ENCODE data around the gene DCHS1. TPM values are rescaled to one million over a fixed set of nuclear protein-coding genes. Genes with fewer than 3 reads are reported as not detected.

DCHS1 gene
- total RNA-seq, 2 experiments from 2014 or later = 0.23 to 0.29 TPM

DNA sequence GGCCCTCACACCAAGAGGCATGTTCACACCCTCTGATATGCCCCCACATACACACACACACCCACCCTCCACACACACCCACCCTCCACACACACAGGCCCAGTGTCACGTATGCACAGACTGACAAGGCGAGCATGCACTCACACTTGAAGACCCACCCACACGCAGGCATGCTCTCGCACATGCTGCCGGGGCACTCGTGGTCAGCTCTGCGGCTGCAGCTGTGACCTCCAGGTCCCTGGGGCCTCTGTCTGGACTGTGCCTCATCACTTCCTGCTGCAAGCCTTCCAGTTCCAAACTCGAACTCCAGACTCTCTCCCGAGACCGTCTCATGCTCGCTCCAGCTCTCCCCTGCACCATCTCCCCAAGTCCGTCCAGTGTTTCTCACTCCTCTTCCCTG lies 9.5 kb downstream of the DCHS1 start:
- DNase-seq (no peak), ATAC-seq (no peak)
- H3K27me3 Mint-ChIP-seq (ENCODE audit: low read depth) = no peaks in the 10 kb centered on the region
- H3K4me3 Mint-ChIP-seq = no peak overlapping the region
- no peaks in the 10 kb centered on the region for H3K4me1 Mint-ChIP-seq (ENCODE audit: low read depth)
- no peaks in the 10 kb centered on the region for H3K9me3 Mint-ChIP-seq (ENCODE audit: insufficient read depth)
- ChIA-PET POLR2A (interaction anchor here (0.7 to 1.5 kb wide), 2 partner anchors 17 to 689 kb away, joined by 3 read pairs; no protein-coding TSS in a partner anchor), CTCF (interaction anchor here (1.0 to 4.8 kb wide), 5 partner anchors 13 to 115 kb away, joined by 3 to 22 read pairs (median 11); partner anchors contain the start of genes MRPL17 and TPP1)
- H3K27ac Mint-ChIP-seq = no peak overlapping the region
- no peaks in the 10 kb centered on the region for H3K36me3 Mint-ChIP-seq (ENCODE audit: low read depth)

DNA sequence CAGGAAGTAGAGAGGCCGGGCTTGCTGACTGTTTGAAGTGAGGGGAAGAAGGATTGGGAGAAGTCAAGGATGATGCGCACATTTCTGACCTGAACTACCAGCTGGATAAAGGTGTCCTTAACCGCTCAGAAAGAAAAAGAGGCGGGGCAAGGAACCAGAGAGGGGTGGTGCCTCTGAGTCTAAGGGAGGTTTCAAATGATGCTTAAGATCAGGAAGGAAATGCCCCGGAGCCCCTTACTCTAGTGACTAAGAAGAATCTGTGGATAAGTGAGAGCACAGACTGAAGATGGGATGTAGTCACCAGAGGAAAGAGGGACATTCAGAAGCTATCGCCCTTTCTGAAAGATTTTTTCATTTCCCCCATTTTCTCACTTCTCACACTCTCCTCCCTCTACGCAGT lies 12.7 kb downstream of the DCHS1 start:
- no peak for DNase-seq
- ATAC-seq = no peak
- Mint-ChIP-seq H3K9me3 (ENCODE audit: insufficient read depth) (no peaks in the 10 kb centered on the region), H3K36me3 (ENCODE audit: low read depth) (no peaks in the 10 kb centered on the region), H3K4me1 (ENCODE audit: low read depth) (peaks cover 6% of the 10 kb centered on the region), H3K27ac (no peak overlapping the region), H3K4me3 (no peak overlapping the region), H3K27me3 (ENCODE audit: low read depth) (no peaks in the 10 kb centered on the region)
- ChIA-PET CTCF (interaction anchor here (1.7 kb wide), 1 partner anchor 41 kb away, joined by 7 read pairs; the partner anchor contains the start of gene MRPL17), POLR2A (no interaction called here)

DNA sequence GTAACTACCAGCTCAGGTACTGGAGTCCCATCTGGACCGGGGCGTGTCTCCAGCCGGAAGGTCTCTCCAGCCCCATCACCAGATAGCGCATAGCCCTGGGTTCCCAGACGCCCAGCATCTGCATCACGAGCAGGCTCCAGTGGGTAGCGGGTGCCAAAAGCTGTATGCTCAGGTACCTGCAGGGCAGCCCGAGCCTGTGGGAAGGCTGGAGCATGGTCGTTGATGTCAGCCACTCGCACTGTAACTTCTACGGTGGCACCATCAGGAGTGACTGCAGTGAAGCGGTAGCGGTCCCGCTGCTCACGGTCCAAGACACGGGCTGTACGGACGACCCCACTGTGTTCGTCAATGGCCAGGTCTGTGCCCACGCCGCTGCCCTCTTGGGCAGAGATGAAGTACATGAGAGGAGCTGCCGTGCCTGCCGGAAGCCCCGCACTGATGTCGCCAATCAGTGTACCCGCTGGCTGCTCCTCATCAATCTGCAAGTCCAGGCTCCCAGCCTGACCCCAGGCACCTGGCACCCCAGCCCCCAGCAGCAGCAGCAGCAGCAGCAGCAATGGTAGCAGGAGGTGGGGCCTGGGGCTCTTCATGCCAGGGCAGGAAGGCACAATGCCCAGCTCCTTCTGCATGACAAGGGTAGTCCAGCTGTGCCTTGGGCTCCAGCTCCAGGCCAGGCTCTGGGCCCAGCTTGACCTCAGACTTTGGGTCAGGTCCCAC lies 14.5 kb downstream of the DCHS1 start:
- peaks cover 6% of the 10 kb centered on the region for H3K4me1 Mint-ChIP-seq (ENCODE audit: low read depth)
- ChIA-PET CTCF (no interaction called here), POLR2A (no interaction called here)
- no peaks in the 10 kb centered on the region for H3K9me3 Mint-ChIP-seq (ENCODE audit: insufficient read depth)
- ATAC-seq (no peak), DNase-seq (no peak)
- no peaks in the 10 kb centered on the region for H3K36me3 Mint-ChIP-seq (ENCODE audit: low read depth)
- no peak overlapping the region for H3K4me3 Mint-ChIP-seq
- H3K27me3 Mint-ChIP-seq (ENCODE audit: low read depth) = no peaks in the 10 kb centered on the region
- no peak overlapping the region for H3K27ac Mint-ChIP-seq

DNA sequence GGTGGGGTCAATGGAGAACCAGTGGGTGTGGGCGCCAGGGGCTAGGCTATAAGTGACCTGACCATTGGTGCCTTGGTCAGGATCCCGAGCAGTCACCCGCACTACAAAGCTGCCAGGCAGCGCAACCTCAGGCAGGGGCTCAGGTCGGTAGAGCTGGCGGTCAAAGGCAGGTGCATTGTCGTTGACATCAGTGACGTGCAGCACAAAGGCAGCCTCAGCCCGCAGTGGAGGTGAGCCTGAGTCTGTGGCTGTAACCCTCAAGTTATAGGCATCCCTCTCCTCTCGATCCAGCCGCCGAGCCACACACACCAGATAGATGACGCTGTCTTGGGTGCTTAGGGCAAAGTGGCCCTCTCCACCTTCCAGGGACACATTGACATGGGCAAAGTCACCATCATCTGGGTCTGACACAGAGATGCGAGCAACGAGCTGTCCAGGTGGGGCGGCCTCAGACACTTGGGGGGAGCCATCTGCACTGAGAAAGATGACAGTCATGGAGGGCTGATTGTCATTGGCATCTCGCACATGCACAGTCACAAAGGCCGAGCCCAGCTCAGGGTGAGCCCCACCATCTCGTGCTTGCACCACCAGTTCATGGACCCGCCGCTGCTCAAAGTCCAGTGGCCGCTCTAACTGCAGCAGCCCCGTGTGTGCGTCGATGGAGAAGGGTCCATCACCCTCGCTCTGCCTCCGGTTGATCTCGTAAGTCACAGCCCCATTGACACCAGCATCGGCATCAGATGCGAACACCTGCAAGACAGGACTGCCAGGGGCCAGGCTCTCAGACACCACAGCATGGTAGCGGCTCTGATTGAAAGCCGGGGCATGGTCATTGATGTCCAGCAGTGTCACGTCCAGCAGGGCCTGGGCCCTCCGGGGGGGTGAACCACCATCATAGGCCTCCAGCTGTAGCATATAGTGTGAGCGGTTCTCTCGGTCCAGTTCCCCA lies 15.3 kb downstream of the DCHS1 start:
- Mint-ChIP-seq H3K9me3 (ENCODE audit: insufficient read depth) (no peaks in the 10 kb centered on the region), H3K27ac (no peak overlapping the region), H3K4me1 (ENCODE audit: low read depth) (peaks cover 6% of the 10 kb centered on the region), H3K27me3 (ENCODE audit: low read depth) (no peaks in the 10 kb centered on the region), H3K4me3 (no peak overlapping the region), H3K36me3 (ENCODE audit: low read depth) (no peaks in the 10 kb centered on the region)
- DNase-seq (no peak), ATAC-seq (no peak)
- ChIA-PET CTCF (no interaction called here), POLR2A (no interaction called here)

DNA sequence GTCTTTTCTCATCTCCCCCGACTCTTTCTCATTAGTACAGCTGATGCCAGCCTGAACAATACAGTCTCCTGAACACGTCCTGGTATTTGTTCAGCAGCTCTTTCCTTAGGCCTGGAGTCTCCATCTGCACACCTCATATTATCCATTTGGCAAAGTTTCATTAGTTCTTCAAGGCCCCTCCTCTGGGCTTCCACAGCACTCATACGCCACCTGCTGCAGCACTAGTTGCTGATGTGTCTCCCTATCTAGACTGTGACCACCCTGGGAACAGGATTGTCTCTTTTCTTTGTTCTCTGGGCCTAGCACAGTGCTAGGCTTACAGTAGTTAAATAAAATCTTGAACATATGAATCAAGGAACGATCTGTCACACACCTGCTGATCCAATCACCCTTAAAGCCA lies 17.2 kb downstream of the DCHS1 start:
- H3K27me3 Mint-ChIP-seq (ENCODE audit: low read depth) = no peaks in the 10 kb centered on the region
- H3K4me3 Mint-ChIP-seq = no peak overlapping the region
- ATAC-seq (no peak), DNase-seq (no peak)
- POLR2A ChIA-PET = no interaction called here
- H3K27ac Mint-ChIP-seq = no peak overlapping the region
- no peaks in the 10 kb centered on the region for H3K36me3 Mint-ChIP-seq (ENCODE audit: low read depth)
- H3K9me3 Mint-ChIP-seq (ENCODE audit: insufficient read depth) = no peaks in the 10 kb centered on the region
- CTCF ChIA-PET = no interaction called here
- H3K4me1 Mint-ChIP-seq (ENCODE audit: low read depth) = peaks cover 6% of the 10 kb centered on the region

DNA sequence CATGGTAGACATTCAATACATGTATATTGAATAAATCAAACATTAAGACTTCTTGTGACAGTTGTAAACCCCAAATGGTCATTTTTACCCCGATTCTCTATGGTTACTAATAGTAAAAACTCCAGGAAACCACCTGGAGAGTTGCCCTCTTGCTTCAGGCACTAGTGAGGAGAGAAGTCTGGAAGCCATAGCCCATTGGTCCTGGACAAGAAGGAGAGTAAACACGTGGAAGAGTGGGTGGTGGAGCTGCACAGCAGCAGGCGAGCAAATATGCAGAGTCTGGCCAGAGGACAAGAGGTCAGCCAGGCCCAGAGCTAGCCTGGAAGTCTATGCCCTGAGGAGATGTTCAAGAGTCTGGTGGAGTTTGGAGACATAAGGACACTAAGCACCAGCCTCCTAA lies 17.7 kb downstream of the DCHS1 start:
- peaks cover 6% of the 10 kb centered on the region for H3K4me1 Mint-ChIP-seq (ENCODE audit: low read depth)
- H3K9me3 Mint-ChIP-seq (ENCODE audit: insufficient read depth) = no peaks in the 10 kb centered on the region
- H3K36me3 Mint-ChIP-seq (ENCODE audit: low read depth) = no peaks in the 10 kb centered on the region
- CTCF ChIA-PET = interaction anchor here (1.1 kb wide), 1 partner anchor 46 kb away, joined by 3 read pairs; the partner anchor contains the start of gene MRPL17
- ATAC-seq = no peak
- H3K27me3 Mint-ChIP-seq (ENCODE audit: low read depth) = no peaks in the 10 kb centered on the region
- DNase-seq = no peak
- POLR2A ChIA-PET = interaction anchor here (0.9 to 1.2 kb wide), 2 partner anchors 9 to 25 kb away, joined by 3 read pairs; no protein-coding TSS in a partner anchor
- no peak overlapping the region for H3K4me3 Mint-ChIP-seq
- no peak overlapping the region for H3K27ac Mint-ChIP-seq

DNA sequence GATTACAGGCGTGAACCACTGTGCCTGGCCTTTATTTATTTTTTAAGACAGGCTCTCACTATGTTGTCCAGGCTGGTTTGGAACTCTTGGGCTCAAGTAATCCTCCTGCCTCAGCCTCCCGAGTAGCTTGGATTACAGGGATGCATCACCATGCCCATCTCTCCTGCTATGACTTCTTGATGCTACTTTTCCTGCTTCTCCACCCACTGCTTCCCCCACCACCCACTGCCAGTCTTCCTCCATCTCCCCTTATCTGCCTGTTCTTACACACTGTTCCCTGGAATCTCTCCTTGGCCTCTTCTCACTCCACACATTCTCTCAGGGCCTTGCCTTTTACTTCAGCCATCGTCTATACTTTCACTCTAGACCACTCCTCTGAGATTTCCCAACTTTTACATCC lies 19.1 kb downstream of the DCHS1 start:
- Mint-ChIP-seq H3K27me3 (ENCODE audit: low read depth) (no peaks in the 10 kb centered on the region), H3K4me1 (ENCODE audit: low read depth) (peaks cover 14% of the 10 kb centered on the region), H3K27ac (no peak overlapping the region), H3K36me3 (ENCODE audit: low read depth) (no peaks in the 10 kb centered on the region), H3K9me3 (ENCODE audit: insufficient read depth) (no peaks in the 10 kb centered on the region), H3K4me3 (no peak overlapping the region)
- ATAC-seq = no peak
- POLR2A ChIA-PET = interaction anchor here (2.5 kb wide), 1 partner anchor 18 kb away, joined by 6 read pairs; the partner anchor contains the start of gene TPP1
- DNase-seq = no peak
- CTCF ChIA-PET = interaction anchor here (0.6 to 1.1 kb wide), 2 partner anchors 17 to 47 kb away, joined by 3 read pairs; partner anchors contain the start of gene MRPL17

DNA sequence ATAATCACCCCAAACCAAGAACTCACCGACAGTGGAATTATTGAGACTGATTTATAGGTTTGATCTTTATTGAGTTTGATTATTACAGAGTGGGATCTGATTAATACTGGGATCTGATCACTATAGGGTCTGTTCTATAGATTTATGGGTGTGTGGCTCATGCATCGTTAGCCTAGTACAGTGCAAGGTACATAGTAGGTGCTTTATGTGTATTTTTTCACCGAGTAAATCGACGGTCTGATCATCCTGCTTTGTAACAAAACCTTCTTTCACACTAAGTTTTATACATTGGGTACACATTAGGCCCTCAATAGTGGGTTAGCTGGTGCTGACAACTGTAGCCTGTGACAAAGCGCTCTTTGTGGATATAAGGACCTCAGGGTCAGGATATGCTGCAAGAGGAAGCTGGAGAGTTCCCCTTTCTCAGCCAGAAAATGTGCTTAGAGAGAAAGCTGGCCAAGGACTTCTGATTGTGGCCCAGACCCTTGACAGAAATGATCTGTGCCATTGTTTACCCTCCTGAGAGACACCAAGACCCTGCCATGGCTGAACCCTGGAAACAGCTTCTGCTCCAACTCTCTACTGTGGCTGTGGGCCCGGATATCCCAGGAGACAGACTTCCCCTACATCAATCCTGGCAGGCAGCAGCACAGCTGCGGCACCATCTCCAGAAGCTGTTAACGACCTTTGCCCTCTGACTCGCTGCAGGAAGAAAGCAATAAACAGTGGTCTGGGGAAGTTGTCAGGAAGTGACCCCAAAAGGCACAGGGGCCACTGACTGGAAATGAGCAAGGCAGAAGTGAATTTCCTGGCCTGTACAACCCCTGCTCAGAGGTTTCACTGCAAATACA lies 20.3 kb downstream of the DCHS1 start:
- H3K9me3 Mint-ChIP-seq (ENCODE audit: insufficient read depth) = no peaks in the 10 kb centered on the region
- H3K4me1 Mint-ChIP-seq (ENCODE audit: low read depth) = peaks cover 15% of the 10 kb centered on the region
- H3K36me3 Mint-ChIP-seq (ENCODE audit: low read depth) = no peaks in the 10 kb centered on the region
- ChIA-PET POLR2A (interaction anchor here (0.7 to 2.5 kb wide), 4 partner anchors 13 to 24 kb away, joined by 3 to 6 read pairs (median 4); partner anchors contain the start of gene TPP1), CTCF (interaction anchor here (0.7 to 1.7 kb wide), 7 partner anchors 8 to 39 kb away, joined by 3 to 4 read pairs (median 4); partner anchors contain the start of genes TAF10 and TPP1)
- ATAC-seq = no peak
- no peaks in the 10 kb centered on the region for H3K27me3 Mint-ChIP-seq (ENCODE audit: low read depth)
- no peak overlapping the region for H3K27ac Mint-ChIP-seq
- no peak for DNase-seq
- no peak overlapping the region for H3K4me3 Mint-ChIP-seq

DNA sequence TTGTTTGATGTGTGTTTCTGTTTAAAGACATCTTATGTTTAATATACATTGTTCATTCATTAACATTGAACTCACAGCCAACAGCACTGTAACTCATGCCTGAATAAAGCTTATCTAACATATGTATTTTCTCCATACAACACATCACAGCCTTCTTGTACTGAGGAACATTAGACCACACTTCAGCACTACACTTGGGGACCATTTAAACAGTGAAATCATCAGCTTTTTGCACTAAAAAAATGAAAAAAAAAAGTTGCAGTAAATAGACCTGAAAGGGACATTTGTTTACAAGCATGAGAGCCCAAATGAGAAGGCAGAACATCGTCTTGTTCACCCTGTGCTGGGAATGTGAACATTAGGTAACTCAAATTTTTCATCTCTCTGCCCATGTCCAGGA lies 21.1 kb downstream of the DCHS1 start:
- no peaks in the 10 kb centered on the region for H3K36me3 Mint-ChIP-seq (ENCODE audit: low read depth)
- no peak overlapping the region for H3K4me3 Mint-ChIP-seq
- no peak overlapping the region for H3K27ac Mint-ChIP-seq
- H3K27me3 Mint-ChIP-seq (ENCODE audit: low read depth) = no peaks in the 10 kb centered on the region
- POLR2A ChIA-PET = interaction anchor here (1.1 to 2.5 kb wide), 3 partner anchors 13 to 23 kb away, joined by 3 to 6 read pairs (median 4); partner anchors contain the start of gene TPP1
- DNase-seq (no peak), ATAC-seq (no peak)
- no peaks in the 10 kb centered on the region for H3K9me3 Mint-ChIP-seq (ENCODE audit: insufficient read depth)
- peaks cover 14% of the 10 kb centered on the region for H3K4me1 Mint-ChIP-seq (ENCODE audit: low read depth)
- CTCF ChIA-PET = interaction anchor here (0.7 to 1.7 kb wide), 3 partner anchors 15 to 40 kb away, joined by 3 to 4 read pairs (median 3); no protein-coding TSS in a partner anchor

DNA sequence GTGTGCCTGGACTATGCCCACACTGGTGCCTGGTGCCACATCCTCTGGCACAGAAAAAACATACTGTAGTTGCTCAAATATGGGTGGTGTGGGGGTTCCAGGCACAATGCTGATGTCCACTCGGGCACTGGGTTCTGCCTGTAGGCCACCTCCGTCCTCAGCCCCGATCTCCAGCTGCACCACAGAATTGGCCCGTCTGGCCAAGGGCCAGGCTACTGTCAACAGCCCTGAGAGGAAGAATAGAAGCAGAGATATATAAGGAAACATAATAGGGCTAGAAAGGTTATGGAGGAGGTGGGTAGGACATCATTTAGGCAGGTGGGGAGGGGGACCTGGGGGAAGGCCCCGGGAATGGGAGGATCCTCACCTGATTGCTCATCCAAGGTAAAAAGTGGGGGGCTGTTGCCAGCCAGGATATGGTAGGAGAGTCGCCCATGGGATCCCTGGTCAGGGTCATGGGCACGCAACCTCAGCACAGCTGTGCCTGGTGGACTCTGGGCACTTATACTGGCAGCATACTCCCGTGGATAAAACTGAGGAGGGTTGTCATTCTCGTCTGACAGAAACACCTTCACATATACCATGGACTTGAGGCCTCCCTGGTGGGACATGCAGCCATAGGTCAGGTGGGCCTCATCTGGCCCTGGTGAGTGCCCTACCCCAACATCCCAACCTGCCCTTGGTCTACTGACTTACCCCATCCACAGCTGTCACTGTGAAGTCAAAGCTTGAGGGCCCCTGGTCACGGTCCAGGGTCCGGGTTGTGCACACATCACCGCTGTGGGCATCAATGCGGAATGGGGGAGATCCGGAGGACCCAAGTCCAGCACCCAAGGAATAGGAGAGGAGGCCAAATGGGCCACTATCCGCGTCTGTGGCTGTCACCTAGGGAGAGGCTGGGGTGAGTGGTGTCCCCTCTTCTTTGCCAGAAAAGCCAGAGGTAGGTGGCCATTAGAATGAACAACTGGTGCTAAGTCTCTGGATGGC lies 21.9 kb downstream of the DCHS1 start:
- Mint-ChIP-seq H3K36me3 (ENCODE audit: low read depth) (no peaks in the 10 kb centered on the region), H3K27me3 (ENCODE audit: low read depth) (no peaks in the 10 kb centered on the region), H3K4me3 (no peak overlapping the region), H3K4me1 (ENCODE audit: low read depth) (peaks cover 10% of the 10 kb centered on the region), H3K9me3 (ENCODE audit: insufficient read depth) (no peaks in the 10 kb centered on the region), H3K27ac (no peak overlapping the region)
- ChIA-PET POLR2A (interaction anchor here (1.1 to 2.5 kb wide), 2 partner anchors 12 to 15 kb away, joined by 4 to 6 read pairs; partner anchors contain the start of gene TPP1), CTCF (interaction anchor here (1.7 kb wide), 1 partner anchor 34 kb away, joined by 4 read pairs; no protein-coding TSS in a partner anchor)
- ATAC-seq = no peak
- DNase-seq = no peak
